Fibroblast of skin of back (primary cell): ENCODE data around the gene LRP1.

ENCODE experiments used
- DNase-seq: peaks from one replicate; pipeline ENCODE4 v3.0.0-alpha.2; 2013

Gene LRP1

DNA sequence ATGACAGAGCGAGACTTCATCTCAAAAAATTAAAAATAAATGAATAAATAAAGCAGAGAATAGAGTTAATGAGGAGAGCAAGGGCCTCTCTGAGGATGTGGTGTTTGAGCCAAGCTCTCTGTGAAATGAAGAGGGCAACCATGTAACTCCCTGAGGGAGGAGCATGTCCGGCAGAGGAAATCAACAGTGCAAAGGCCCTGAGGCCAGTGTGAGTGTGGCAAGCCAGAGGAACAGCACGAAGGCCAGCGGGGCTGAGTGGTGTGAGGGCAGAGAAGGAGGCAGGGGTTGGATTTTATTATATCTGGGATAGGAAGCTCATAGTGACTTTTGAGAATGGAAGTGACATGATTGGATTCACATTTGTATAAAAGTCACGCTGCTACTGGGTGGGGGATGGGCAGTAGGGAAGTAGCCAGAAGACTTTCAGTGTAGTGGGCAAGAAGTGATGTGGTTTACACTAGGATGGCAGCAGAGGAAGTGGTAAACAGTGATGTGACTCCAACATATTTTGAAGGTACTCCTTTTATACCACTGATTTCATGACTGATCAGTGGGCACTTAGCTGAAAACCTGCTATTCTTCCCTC, 29.4 kb downstream of the LRP1 start:
- no peak for DNase-seq

DNA sequence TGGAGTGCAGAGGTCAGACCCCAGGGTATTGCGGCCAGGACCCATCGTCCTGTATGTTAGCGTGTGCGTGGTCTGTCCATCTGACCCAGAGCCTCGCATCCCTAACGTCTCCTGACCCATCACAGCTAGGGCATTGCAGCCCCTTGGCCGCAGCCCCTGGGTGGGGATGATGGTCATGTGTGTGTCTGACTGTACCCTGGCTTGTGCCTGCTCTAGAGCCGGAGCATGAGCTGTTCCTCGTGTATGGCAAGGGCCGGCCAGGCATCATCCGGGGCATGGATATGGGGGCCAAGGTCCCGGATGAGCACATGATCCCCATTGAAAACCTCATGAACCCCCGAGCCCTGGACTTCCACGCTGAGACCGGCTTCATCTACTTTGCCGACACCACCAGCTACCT, 29.9 kb downstream of the LRP1 start:
- DNase-seq: no peak

DNA sequence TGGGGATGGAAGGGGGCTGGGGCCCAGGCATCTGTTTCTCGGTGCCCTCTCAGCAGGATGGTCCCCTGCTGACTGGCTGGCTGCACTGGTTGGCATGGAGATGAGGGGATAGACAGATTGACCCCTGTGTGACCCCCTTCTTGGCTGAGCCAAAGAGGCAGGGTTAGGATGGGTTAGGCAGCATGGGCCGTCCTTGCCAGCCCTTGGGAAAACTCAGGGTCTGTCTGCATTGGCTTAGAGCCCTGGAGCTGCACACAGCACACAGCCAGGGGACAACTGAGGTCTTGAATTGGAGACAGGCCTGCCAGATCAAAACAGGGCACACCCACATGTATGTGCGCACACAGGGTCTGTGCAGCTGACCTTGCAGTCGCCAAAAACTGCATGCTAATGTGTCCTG, 30.4 kb downstream of the LRP1 start:
- no peak for DNase-seq

DNA sequence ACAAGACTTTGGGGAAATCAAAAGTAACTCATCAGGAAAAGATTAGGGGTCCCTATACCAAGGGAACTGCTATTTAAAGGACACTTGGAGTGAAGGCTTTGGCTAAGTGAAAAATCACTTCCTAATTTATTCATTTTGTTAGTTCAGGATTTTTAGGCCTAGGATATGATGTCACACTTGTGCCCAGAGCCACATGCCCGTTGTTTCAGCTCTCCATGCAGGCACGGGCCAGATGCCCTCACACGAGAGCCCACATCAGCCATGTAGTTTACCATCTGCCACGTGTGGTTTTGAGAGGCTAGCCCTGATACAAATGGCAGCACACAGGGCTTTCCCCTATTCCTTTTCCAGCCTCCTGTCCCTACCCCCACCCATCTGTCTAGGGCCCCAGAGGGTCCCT, 31.0 kb downstream of the LRP1 start:
- DNase-seq: no peak

DNA sequence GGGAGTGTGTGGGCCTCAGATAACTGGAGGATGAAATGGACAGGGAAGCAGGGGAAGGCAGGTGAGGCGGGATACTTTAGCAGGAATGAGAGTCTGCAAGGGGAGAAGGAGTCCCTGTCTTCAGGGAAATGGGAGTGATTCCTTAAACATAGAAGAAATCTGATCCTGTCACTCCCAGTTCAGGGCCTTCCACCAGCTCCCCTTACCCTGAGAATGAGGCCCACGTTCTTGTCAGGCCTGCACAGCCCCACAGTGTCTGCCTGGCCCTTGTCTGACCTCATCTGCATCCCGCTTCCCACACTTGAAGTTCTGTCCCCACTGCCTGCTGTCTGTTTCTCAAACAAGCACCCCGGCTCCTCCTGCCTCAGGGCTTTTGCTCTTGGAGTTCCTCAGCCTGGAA, 31.8 kb downstream of the LRP1 start:
- DNase-seq: no peak

DNA sequence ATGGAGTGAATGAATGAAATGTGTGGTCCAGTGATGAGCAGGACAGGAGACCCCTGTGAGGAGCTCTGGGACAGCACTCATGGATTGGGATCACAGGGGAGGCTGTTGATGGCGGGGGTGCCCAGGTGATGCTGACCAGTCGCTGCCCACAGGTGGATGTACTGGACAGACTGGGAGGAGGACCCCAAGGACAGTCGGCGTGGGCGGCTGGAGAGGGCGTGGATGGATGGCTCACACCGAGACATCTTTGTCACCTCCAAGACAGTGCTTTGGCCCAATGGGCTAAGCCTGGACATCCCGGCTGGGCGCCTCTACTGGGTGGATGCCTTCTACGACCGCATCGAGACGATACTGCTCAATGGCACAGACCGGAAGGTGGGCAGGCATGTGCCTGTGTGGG, 32.5 kb downstream of the LRP1 start:
- DNase-seq: no peak

DNA sequence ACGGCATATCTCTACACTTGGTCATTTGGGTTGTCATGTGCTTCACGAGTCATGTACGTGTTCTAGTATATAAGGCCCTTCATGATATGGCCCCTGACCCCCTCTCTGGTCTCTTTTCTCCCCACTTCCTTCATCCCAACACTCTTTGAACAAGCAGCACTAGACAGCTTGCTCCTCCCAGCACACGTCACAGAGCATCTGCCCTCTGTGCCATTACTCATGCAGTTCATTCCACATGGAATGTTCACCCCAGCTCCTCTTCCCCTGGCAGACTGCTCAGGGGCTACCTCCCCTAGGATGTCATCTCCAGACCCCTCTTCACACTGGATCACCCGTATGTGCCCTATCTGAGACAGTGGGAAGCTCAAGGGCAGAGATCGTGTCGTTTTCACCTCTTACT, 33.2 kb downstream of the LRP1 start:
- DNase-seq: no peak

DNA sequence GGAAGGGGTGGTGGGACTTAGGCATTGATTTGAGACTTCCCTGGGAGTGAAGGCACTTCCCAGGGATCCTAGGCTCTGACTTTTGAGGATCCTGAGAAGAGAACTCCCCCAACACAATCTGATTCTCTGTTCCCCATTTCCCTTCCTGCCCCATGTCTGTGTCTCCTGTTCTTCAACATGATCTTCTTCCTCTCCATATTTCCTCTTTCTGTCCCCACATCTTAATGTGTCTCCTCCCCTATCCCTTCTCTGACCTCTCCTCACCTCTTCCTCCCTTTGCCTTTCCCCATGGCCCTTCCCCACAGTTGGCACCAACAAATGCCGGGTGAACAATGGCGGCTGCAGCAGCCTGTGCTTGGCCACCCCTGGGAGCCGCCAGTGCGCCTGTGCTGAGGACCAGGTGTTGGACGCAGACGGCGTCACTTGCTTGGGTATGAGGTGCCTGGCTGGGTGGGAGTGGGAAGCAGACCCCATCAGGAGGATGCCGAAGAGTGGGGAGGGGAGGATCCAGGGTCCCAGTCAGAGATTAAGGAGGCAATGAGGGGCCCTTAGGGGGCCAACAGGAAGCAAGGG, 34.4 kb downstream of the LRP1 start:
- DNase-seq: no peak

DNA sequence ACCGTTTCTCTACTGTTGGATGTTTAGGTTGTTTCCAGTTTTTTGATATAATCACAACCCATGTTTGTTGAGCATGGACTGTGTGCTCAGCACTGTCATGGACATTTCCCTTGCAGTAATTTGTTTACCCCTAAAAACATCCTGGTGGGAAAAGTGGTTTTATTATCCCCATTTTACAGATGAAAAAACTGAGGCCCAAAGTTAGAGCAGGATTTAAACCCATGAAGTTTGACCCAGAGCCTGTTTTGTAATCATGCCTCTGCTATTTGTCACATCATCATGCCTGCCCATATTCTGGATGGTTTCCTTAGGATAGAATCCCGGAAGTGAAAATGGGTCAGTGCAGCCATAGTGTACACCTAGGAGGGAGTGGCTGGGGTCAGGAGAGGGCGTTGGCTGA, 36.2 kb downstream of the LRP1 start:
- DNase-seq: no peak

DNA sequence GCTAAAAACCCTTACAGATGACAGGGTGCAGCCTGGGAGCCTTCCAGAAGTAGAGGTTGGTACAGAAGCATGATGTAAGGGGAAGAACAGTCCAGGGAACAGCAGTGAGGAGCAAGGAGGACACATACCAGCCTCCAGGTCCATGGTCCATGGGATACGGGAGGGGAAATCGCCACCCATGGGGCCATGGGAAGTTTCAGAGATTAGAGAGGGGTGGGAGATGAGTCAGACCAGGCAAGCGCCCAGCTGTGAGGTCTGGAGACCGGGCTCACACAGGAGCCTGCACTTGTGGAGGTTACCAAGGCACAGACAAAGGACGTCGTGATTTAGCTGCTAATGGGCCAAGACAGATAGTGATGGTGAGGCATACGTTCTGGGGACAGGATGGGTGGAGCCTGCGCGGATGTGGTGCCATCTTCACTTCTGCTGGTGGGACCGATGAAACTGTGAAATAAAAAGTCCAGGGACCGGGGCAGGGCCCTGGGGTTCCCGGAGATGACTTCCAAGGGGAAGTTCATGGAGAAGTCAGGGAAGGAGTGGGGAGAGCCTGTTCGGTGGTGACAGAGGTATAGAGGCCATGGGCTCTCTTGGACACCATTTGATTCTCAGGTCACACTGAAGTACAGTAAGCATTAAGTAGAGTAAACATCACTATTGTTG, 36.8 kb downstream of the LRP1 start:
- no peak for DNase-seq

DNA sequence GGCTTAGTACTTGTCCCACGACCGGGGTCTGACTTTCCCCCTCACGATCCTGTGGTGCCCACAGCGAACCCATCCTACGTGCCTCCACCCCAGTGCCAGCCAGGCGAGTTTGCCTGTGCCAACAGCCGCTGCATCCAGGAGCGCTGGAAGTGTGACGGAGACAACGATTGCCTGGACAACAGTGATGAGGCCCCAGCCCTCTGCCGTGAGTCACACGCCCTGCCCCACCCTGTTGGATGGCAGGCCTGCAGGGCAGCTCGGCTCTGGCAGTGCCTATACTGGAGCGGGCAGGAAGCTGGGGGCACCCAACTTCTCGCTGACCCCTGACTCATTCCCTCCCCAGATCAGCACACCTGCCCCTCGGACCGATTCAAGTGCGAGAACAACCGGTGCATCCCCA, 37.5 kb downstream of the LRP1 start:
- no peak for DNase-seq

DNA sequence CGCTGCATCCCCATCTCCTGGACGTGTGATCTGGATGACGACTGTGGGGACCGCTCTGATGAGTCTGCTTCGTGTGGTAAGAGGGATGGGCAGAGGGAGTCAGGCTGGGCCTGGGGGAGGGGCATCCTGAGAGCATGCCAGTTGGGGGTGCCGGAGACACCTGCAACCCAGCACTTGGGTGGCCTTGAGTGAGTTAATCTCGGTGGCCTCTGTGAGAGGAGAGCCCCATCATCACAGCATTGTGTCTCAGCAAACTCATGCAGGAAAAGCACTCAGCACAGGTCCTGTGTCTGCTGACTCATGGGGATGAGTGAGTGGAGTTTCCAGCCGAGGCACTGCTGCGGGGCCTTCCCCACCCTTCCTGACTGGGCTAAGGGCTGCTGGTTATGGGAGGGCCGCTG, 38.7 kb downstream of the LRP1 start:
- DNase-seq: peak; percentile 59

DNA sequence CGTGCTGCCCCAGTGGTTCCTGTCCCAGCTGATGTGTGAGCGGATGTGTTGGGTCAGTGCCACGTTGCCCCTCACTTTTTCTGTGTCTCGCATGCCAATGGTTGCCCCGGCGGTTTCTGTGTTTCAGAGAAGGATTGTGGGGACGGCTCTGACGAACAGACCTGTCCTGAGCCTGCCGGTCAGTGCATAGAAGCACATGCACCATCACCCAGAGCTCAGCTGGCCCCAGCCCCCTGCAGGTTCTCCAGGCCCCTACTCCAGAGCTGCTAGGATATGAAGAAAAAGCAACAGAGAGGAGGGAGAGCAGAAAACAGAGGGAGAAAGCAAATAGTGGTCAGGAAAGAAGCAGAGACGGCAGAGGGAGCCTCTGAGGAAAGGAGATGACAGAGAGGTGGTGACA, 39.8 kb downstream of the LRP1 start:
- DNase-seq: no peak

DNA sequence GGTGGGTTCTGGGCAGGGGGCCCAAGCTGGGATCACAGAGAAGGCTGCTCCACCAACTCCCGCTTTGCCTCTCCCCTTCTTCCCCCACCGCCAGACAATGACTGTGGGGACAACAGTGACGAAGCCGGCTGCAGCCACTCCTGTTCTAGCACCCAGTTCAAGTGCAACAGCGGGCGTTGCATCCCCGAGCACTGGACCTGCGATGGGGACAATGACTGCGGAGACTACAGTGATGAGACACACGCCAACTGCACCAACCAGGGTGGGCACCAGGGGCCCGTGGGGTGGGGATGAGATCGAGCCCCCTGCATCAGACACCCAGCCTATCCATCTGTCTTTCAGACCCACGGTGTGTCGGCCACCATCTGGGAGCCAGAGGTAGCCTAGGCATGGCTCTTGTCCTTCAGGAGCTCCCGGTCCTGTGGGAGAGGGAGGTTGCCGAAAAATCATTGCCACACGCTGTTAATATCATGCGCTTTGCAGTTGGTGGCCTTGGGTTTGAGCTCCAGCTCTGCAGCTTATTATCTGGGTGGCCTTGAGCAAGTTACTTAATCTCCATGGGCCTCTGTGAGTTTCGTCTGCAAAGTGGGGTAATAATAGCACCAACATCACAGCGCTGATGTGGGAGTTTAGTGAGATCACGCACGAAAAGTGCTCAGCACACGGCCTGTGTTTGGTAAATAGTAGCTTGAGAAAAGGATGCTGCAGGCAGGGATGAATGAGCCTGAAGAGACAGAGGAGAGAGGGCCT, 40.9 kb downstream of the LRP1 start:
- no peak for DNase-seq

DNA sequence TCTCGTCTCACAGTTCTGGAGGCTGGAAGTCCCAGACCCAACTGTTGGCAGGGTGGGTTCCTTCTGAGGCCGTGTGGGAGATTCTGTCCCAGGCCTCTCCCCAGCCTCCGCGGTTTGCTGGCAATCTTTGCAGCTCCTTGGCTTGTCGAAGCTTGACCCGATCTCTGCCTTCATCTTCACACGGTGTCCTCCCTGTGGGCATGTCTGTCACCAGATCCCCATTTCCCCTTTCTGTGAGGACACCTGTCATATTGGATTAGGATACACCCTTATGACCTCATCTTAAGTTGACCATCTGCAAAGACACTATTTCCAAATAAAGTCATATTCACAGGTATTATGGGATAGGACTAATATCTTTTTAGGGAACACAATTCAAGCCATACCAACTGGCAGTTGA, 41.7 kb downstream of the LRP1 start:
- DNase-seq: no peak

DNA sequence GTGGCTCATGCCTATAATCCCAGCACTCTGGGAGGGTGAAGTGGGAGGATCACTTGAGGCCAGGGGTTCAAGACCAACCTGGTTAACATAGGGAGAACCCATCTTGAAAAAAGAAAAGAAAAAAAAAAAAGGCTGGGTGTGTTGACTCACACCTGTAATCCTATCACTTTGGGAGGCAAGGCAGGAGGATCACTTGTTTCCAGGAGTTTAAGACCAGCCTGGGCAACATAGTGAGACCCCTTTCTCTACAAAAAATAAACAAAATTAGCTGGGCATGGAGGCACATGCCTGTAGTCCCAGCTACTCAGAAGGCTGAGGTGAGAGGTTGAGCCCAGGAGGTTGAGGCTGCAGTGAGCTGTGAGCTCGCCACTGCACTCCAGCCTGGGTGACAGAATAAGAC, 42.1 kb downstream of the LRP1 start:
- DNase-seq: no peak

DNA sequence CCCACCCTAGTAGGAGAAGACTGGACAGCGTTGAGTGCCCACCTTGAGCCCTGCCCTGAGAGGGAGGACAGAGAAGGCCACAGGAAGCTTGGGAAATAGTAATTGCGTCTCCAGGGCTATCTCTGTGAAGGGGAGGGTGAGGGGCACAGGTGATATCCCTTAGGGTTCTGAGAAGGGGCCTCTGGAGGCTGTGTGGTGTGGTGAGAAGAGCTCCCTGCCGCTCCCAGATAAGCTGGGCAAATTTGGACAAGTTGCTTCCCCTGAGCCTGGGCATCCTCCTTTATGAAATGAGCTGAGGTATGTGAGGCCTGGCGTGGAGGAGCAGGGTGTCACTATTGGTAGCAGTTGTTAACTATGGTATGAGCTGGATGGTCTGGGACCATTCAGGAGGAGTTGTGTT, 42.6 kb downstream of the LRP1 start:
- no peak for DNase-seq

DNA sequence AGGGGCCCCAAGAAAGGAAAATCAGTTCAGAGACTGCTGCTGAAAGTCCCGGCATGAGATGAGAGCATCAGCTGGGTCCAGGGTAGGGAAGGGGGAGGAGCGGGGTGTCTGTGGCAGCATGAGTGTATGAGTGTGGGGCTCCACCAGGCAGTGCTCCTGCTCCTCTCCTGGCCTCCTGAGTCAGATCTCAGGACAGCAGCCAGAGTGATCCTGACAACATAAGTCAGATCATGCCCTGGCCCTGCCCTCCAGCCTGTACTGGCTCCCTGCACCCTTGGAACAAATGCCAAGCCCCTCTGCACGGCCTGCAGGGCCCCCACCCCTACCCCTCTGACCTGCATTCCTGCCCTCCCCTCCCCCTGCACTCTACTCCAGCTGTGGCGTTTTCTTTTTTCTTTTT, 43.4 kb downstream of the LRP1 start:
- peak; percentile 42 for DNase-seq

DNA sequence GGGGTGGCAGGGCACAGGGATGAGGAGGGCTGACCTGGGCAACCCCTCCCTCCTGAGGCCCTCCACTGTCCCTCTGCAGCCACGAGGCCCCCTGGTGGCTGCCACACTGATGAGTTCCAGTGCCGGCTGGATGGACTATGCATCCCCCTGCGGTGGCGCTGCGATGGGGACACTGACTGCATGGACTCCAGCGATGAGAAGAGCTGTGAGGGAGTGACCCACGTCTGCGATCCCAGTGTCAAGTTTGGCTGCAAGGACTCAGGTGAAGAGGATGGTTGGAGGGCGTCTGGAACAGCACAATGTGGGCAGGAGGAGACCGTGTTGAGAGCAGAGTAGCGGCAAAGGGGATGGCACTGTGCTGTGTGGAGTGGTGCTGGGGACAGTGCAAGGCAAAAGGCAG, 44.8 kb downstream of the LRP1 start:
- DNase-seq: peak; percentile 32

DNA sequence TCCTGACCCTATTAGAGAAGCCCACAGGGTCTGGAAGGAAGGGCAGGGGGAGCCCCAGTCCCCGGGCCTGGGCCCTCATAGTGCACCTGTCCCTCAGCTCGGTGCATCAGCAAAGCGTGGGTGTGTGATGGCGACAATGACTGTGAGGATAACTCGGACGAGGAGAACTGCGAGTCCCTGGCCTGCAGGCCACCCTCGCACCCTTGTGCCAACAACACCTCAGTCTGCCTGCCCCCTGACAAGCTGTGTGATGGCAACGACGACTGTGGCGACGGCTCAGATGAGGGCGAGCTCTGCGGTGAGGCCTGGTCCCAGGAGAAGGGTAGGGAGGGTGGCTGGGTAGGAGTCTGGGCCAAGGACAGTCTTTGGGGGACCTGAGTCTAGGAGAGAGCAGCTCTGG, 45.4 kb downstream of the LRP1 start:
- no peak for DNase-seq

DNA sequence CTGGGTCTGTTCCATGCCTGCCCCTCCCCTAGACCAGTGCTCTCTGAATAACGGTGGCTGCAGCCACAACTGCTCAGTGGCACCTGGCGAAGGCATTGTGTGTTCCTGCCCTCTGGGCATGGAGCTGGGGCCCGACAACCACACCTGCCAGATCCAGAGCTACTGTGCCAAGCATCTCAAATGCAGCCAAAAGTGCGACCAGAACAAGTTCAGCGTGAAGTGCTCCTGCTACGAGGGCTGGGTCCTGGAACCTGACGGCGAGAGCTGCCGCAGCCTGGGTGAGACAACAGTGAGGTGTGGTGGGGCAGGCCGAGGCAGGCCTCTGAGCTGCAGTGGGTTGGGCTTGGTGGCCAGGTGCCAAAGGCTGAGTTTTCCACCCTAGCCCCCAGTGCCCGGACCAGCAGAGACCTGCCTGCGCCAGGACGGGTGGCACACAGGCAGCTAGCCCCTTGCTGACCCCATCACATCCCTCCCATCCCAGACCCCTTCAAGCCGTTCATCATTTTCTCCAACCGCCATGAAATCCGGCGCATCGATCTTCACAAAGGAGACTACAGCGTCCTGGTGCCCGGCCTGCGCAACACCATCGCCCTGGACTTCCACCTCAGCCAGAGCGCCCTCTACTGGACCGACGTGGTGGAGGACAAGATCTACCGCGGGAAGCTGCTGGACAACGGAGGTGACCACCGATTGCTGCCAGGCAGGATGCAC, 47.3 kb downstream of the LRP1 start:
- DNase-seq: peak; percentile 60

DNA sequence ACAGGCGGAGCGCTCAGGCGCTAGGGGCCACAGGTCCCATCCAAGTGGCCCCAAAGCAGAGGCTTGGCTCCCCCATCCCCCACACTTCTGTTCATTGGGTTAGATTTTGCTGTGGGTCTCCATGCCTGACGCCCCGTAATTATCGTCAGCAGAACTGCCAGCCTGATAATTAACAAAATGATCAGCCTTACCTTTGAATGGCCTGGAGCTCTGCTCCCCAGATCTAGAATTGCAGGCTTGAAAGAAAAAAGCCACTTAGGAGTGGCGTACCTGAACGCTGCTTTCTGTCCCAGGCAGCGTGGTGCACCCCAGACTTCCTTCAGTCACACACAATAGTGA, 47.8 kb downstream of the LRP1 start:
- DNase-seq: no peak

DNA sequence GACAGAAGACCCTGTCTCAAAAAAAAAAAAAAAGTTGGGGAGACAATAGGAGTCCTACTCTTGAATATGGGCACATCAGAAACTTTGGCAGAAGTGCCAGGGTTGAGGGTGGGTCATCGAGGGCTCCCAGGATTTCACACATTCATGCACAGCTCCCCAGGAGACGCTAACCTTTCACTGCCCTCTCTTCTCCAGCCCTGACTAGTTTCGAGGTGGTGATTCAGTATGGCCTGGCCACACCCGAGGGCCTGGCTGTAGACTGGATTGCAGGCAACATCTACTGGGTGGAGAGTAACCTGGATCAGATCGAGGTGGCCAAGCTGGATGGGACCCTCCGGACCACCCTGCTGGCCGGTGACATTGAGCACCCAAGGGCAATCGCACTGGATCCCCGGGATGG, 48.6 kb downstream of the LRP1 start:
- DNase-seq: no peak

DNA sequence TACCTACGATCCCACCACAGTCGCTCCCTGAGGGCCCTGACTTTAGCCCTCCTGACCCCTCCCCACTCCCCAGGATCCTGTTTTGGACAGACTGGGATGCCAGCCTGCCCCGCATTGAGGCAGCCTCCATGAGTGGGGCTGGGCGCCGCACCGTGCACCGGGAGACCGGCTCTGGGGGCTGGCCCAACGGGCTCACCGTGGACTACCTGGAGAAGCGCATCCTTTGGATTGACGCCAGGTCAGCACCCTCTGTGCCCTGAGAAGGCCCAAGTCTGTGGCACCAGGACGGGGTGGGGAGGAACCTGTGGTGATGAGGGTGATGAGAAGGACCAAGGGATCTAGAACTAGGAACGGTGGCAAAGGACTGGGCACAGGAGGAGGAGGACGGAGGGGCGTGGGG, 49.1 kb downstream of the LRP1 start:
- DNase-seq: no peak
